Left colon (tissue), 2 donors: ENCODE measurements around the gene CDK5. TPM values are rescaled to one million over a fixed set of nuclear protein-coding genes. Genes with fewer than 3 reads are reported as not detected.
A peak's percentile ranks its signal among the peaks of the same experiment; 100 is the strongest.

Experiments used
- ATAC-seq: fragments of 200-7000 bp; cut with Tn5 transposase; one replicate; pipeline ENCODE4 v1.9.1; 2020; ENCODE audit warnings: mild to moderate bottlenecking, moderate library complexity
- DNase-seq, 2 donors: peaks; one replicate each; pipeline ENCODE4 v3.0.0-alpha.2; 2020
- intact Hi-C, 2 donors: fragments of 100-400 bp; cut with DNase I in 1 of 2; cut with micrococcal nuclease in 1 of 2; formaldehyde crosslinking; loops; one replicate each; pipeline versions ENCODE4 v1.11.2 to v1.14.0; 2022; cut with DNase I, micrococcal nuclease
- total RNA-seq, 2 donors: library from RNA; stranded (reverse); fragmentation: NEBNext Ultra II Directional; extraction: Animal tissue kit (Norgen Biotek cat#: 25700); gene quantifications; one replicate each; pipeline ENCODE4 v1.2.1, GENCODE V29; 2021
- donor health status: DM: no; HTN: no; CAD: no.
- donor health status: DM: yes; HTN: yes; CAD: no.

CDK5 gene
- total RNA-seq, 2 donors from 2014 or later: 12.8 to 15.1 TPM

DNA sequence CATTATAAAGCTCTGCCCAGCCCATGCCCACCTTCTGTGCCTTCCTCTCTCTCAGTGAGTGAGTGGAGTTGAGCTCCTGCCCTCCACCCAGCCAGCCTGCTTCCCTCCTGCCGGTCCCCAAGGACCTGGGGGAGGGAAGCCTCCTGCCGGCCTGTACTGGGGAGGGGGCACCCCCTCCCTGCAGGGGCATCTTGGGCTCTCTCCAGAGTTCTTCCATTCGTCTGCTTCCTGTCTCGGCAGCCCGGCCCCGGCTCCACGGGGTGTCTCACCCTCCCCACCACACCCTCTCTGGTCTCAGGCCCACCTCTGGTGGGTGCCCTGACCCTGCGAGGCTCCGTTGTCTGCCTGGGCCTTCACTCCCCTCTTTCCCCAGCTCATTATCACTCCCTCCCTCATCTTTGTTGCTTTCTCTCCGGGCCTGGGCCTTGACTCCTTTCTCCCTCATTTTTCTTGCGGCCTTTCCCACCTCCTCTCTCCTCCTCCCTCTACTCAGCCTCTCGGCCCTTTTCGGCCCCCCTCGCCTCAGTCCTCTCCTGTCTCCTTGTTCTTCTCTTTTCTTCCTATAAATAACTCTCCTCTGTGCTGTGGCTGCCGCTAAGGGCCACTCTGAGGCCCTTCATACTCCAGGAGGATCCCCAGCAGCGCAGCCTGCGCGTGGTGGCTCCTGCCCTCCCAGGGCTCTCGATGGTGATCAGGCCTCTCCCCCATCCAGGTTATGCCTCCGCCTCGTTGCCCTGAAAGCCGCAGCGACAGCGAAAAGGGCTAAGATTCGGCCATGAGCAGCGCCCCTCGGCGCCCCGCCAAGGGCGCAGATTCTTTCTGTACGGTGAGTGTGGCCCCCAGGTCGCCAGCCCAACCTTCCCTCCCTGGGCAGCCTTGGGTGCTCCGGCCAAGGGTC lies 3.8 kb upstream of the CDK5 start:
- DNase-seq: peak in 1 of 2 donors; percentile 38
- intact Hi-C loops: no loop called here
- ATAC-seq: no peak

- intact Hi-C loops: no loop called here
- ATAC-seq: no peak
- peak; percentile 57 to 71 for DNase-seq
Measured at GRCh38 chr7:151060416-151061212, 2.9 kb upstream of the CDK5 start.

DNA sequence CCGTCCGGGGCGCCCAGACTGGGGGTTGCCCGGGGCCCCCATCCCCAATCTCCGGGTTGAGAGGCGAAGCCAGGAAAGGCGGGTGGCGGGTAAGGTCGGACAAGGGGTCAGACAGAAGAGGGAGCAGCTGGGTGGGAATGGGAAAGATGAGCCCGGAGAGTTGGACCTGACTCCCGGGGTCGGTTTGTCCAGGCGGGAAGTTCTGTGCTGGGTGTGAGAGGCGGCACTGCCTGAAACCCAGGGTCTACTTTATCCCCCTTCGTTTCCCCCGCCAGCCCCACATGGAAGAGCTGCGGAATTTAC lies 2.4 kb upstream of the CDK5 start:
- intact Hi-C loops: no loop called here
- no peak for ATAC-seq

GRCh38 chr7:151059367-151060112 lies 1.8 kb upstream of the CDK5 start, which contains the start of gene SLC4A2:
Gene SLC4A2, plus strand, starts transcription at chr7:151059589. Its CDS starts 2,399 bp downstream, at chr7:151061988.
- DNase-seq (peak; percentile 82 to 85), ATAC-seq (peak; percentile 41)
- intact Hi-C loops: no loop called here

More for the DNA sequence above, 2.4 kb upstream of the CDK5 start:
- DNase-seq: no peak

GRCh38 chr7:151058781-151059366 lies 1.2 kb upstream of the CDK5 start:
- DNase-seq: peak; percentile 45 to 47
- intact Hi-C loops: no loop called here
- no peak for ATAC-seq

GRCh38 chr7:151057989-151058780 lies 488 bp upstream of the CDK5 start:
- intact Hi-C loops: no loop called here

GRCh38 chr7:151056666-151057505 lies 811 bp downstream of the CDK5 start:
- ATAC-seq (no peak), DNase-seq (peak; percentile 50 to 52)
- intact Hi-C loops: no loop called here

More at GRCh38 chr7:151057989-151058780, 488 bp upstream of the CDK5 start:
- ATAC-seq (peak; percentile 75), DNase-seq (peak; percentile 96 to 100)

- ATAC-seq (no peak), DNase-seq (no peak)
- intact Hi-C loops: no loop called here
Measured at GRCh38 chr7:151056283-151056665, 1.4 kb downstream of the CDK5 start.

DNA sequence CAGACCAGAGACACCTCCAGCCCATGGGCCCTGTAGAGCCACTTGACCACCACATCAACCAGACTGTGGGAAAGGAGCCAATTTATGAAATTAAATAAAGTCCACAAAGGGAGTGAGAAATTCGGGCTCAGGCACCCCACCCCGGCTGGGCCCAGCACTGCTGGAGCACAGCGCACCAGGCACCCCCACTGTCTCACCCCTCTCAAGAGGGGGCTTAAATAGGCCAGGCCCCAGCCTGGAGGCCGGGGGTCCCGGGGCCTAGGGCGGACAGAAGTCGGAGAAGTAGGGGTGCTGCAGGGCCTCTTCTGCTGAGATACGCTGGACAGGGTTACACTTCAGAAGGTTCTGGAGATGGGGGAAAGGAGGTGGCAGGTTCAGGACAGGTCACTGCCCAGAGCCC lies 3.9 kb downstream of the CDK5 start:
- ATAC-seq (no peak), DNase-seq (no peak)
- intact Hi-C loops: no loop called here

- ATAC-seq (no peak), DNase-seq (no peak)
- intact Hi-C loops: no loop called here
Measured at GRCh38 chr7:151053096-151053495, 4.6 kb downstream of the CDK5 start.

- DNase-seq (peak; percentile 48 to 61), ATAC-seq (peak; percentile 80)
- intact Hi-C loops: no loop called here
Measured at GRCh38 chr7:151051108-151051507, 6.6 kb downstream of the CDK5 start.

DNA sequence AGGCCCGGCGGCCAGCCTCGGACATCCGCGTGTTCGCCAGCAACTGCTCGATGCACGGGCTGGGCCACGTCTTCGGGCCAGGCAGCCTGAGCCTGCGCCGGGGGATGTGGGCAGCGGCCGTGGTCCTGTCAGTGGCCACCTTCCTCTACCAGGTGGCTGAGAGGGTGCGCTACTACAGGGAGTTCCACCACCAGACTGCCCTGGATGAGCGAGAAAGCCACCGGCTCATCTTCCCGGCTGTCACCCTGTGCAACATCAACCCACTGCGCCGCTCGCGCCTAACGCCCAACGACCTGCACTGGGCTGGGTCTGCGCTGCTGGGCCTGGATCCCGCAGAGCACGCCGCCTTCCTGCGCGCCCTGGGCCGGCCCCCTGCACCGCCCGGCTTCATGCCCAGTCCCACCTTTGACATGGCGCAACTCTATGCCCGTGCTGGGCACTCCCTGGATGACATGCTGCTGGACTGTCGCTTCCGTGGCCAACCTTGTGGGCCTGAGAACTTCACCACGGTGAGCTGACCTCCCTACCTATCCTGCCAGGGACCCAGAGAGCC lies 8.7 kb downstream of the CDK5 start:
- DNase-seq (no peak), ATAC-seq (no peak)
- intact Hi-C loops: no loop called here

DNA sequence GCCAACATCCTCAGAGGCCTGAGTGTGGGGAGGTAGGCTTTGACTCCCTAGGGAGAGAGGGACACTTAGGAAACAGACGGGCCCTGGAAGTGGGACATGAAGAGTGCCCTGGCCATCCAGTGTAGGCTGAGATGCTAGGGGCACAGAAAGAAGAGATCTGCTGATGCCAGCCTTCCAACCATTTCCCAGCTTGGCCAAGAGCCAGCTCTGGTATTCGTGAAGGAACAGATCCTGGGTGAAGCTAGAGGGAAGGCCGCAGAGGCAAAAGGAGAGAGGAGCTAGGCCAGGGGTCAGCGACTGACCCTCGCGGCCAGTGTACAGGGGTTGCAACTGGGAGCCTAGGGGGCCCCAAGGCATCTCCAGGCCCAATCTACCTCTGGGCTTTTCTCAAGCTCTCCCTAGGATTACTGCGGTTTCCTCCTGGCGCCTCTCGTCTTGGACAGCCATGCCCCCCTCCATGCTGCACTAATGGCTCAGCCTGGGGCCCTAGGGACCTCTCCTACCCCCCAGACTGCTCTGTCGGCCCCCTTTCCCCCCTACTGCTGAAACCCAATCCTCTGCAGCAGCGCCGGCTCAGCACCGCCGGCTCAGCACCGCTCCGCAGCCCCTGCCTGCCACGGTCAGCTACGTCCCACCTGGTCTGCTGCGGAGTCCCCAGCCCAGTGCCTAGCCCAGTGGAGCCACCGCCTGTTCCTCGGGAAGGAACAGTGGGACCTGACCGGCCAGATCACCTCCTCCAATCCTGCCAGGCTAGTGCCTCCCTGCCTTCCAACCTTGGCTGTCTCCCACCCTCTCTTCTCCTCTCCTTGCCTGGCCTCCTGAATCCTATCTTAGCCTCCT lies 9.5 kb downstream of the CDK5 start, which contains the start of gene ASIC3:
Gene ASIC3, plus strand, starts transcription at position 556 of the 840 bp plus-strand sequence. CDS start 355 bp downstream, outside the sequence.
- DNase-seq (no peak), ATAC-seq (no peak)
- intact Hi-C loops: no loop called here

GRCh38 chr7:151046603-151047573 lies 10.8 kb downstream of the CDK5 start:
- intact Hi-C loops: no loop called here
- DNase-seq (no peak), ATAC-seq (no peak)

DNA sequence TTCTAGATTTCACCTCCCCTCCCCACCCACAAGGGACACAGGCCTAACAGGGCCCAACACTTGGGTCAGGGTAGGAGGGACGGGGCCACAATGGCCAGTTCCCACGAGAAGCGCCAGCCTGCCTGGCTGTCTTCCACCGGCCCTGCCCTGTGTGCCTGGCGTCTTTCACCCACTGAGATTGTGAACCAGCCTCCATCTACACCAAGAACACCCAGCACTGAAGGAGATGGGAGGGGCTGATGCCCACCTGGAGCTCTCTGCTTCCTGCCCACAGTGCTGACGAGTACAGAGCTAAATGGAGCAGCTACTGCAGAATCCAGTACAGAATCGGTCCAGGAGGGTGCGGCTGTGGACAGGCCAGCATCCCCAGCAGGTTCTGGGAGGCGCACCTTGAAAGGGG lies 11.7 kb downstream of the CDK5 start:
- no peak for ATAC-seq
- DNase-seq: no peak
- intact Hi-C loops: no loop called here
